Keratinocyte (primary cell): ENCODE measurements around the gene POLE3.

Source experiments
- EZH2 ChIP-seq: IDR thresholded peaks from one replicate; pipeline ENCODE4 v1.6.1; 2012; ENCODE audit warnings: inconsistent platforms, mild to moderate bottlenecking, low read length, moderate library complexity
- TF ChIP-seq, protein P1 (sequence below), 3 experiments: IDR thresholded peaks in 1 of 3; conservative IDR thresholded peaks in 1 of 3; optimal IDR thresholded peaks in 1 of 3; 2 replicates in 2 of 3; 3 replicates in 1 of 3; pipeline versions ENCODE3 to v1.5.1; 2011; ENCODE audit warnings: low read length in 3 of 3, mild to moderate bottlenecking in 3 of 3, moderate library complexity in 2 of 3, control low read depth in 1 of 3, inconsistent platforms in 1 of 3; ENCODE audit not compliant: insufficient read depth in 2 of 3; ENCODE audit errors: extremely low read depth in 1 of 3

DNA sequence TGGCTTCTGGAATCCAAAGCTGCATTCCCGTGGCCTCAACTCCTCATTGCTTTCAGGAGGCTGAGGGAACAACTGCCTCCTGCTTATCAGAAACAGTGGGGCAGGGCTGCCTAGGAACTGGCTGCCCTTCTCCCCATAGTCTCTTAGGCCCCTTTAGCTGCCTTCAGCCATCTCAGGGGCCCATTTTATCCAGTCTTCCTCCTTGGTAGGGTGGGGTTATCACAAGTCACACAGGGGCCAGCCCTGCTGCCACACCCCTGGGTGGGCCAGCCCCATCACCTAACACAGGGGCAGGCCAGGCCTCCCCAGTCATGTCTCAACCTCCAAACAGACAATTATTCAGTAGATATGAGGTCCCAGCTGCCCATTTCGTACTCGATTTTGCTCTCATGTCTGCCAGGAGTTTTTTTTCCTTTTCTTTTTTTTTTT, 13.3 kb downstream of the POLE3 start:
- TF ChIP-seq, protein P1, sequence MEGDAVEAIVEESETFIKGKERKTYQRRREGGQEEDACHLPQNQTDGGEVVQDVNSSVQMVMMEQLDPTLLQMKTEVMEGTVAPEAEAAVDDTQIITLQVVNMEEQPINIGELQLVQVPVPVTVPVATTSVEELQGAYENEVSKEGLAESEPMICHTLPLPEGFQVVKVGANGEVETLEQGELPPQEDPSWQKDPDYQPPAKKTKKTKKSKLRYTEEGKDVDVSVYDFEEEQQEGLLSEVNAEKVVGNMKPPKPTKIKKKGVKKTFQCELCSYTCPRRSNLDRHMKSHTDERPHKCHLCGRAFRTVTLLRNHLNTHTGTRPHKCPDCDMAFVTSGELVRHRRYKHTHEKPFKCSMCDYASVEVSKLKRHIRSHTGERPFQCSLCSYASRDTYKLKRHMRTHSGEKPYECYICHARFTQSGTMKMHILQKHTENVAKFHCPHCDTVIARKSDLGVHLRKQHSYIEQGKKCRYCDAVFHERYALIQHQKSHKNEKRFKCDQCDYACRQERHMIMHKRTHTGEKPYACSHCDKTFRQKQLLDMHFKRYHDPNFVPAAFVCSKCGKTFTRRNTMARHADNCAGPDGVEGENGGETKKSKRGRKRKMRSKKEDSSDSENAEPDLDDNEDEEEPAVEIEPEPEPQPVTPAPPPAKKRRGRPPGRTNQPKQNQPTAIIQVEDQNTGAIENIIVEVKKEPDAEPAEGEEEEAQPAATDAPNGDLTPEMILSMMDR (optimal IDR thresholded peaks at IDR 0.05 in 1 of 3, IDR thresholded peaks at IDR 0.05 in 1 of 3, conservative IDR thresholded peaks at IDR 0.05 in 1 of 3; ENCODE audit: extremely low read depth in 1 of 3, insufficient read depth in 2 of 3, low read length in 3 of 3): no peak
- no peak for TF ChIP-seq EZH2
